Karpas-422 (cell line): ENCODE measurements around the gene CCR7. TPM values are rescaled to one million over a fixed set of nuclear protein-coding genes. Genes with fewer than 3 reads are reported as not detected.

ENCODE experiments used
- DNase-seq: peaks from one replicate; pipeline ENCODE4 v3.0.0-alpha.2; 2015
- H2AFZ ChIP-seq: fragments of 200-600 bp; sonication (generic); 2 replicates; pipeline ENCODE4 v1.6.1; 2014; ENCODE audit warnings: antibody characterized with exemption, low read length, mixed read lengths
- H3K27ac ChIP-seq: fragments of 200-600 bp; sonication (generic); 2 replicates; pipeline ENCODE4 v1.5.1; 2014; ENCODE audit warnings: mild to moderate bottlenecking, low read length, moderate library complexity
- H3K27me3 ChIP-seq: fragments of 200-600 bp; sonication (generic); 2 replicates; pipeline ENCODE4 v1.6.1; 2014; ENCODE audit warnings: low read length, mixed read lengths
- H3K36me3 ChIP-seq: fragments of 200-600 bp; sonication (generic); 2 replicates; pipeline ENCODE4 v1.6.1; 2014; ENCODE audit warnings: low read length, mixed read lengths; ENCODE audit not compliant: insufficient read depth
- H3K4me1 ChIP-seq: fragments of 200-600 bp; sonication (generic); 2 replicates; pipeline ENCODE4 v1.6.1; 2014; ENCODE audit warnings: mild to moderate bottlenecking, low read length, mixed read lengths
- H3K4me2 ChIP-seq: fragments of 200-600 bp; sonication (generic); 2 replicates; pipeline ENCODE4 v1.6.1; 2014; ENCODE audit warnings: low read length, low read depth, mild to moderate bottlenecking; ENCODE audit not compliant: poor library complexity, severe bottlenecking
- H3K4me3 ChIP-seq: fragments of 200-600 bp; sonication (generic); 2 replicates; pipeline ENCODE4 v1.5.1; 2014; ENCODE audit warnings: mild to moderate bottlenecking, antibody characterized with exemption, low read length, mixed read lengths
- H3K79me2 ChIP-seq: fragments of 200-600 bp; sonication (generic); 2 replicates; pipeline ENCODE4 v1.6.1; 2014; ENCODE audit warnings: mild to moderate bottlenecking, low read length, mixed read lengths
- H3K9ac ChIP-seq: fragments of 200-600 bp; sonication (generic); 2 replicates; pipeline ENCODE4 v1.6.0; 2014; ENCODE audit warnings: low read length
- H3K9me2 ChIP-seq: fragments of 200-600 bp; sonication (generic), shearing (Covaris generic); replicated peaks from 2 replicates; pipeline ENCODE4 v1.6.0; 2014; ENCODE audit warnings: mild to moderate bottlenecking, low read length, moderate library complexity; ENCODE audit not compliant: insufficient read depth
- H3K9me3 ChIP-seq: fragments of 300-700, 200-600 bp; sonication (generic); 2 replicates; pipeline ENCODE4 v1.6.1; 2014; ENCODE audit warnings: low read length, mixed read lengths
- H4K20me1 ChIP-seq: fragments of 200-600 bp; sonication (generic); 2 replicates; pipeline ENCODE4 v1.6.1; 2014; ENCODE audit warnings: mild to moderate bottlenecking, antibody characterized with exemption, low read length, low read depth; ENCODE audit not compliant: insufficient read depth
- total RNA-seq: library from RNA; depleted of rRNA; stranded (reverse); fragments of >200 nt; shearing (Covaris generic); gene quantifications from 2 replicates; pipeline ENCODE4 v1.2.3, GENCODE V29; 2014; ENCODE audit warnings: low replicate concordance

CCR7 gene
- total RNA-seq, 1 experiment from 2014 or later: not detected

DNA sequence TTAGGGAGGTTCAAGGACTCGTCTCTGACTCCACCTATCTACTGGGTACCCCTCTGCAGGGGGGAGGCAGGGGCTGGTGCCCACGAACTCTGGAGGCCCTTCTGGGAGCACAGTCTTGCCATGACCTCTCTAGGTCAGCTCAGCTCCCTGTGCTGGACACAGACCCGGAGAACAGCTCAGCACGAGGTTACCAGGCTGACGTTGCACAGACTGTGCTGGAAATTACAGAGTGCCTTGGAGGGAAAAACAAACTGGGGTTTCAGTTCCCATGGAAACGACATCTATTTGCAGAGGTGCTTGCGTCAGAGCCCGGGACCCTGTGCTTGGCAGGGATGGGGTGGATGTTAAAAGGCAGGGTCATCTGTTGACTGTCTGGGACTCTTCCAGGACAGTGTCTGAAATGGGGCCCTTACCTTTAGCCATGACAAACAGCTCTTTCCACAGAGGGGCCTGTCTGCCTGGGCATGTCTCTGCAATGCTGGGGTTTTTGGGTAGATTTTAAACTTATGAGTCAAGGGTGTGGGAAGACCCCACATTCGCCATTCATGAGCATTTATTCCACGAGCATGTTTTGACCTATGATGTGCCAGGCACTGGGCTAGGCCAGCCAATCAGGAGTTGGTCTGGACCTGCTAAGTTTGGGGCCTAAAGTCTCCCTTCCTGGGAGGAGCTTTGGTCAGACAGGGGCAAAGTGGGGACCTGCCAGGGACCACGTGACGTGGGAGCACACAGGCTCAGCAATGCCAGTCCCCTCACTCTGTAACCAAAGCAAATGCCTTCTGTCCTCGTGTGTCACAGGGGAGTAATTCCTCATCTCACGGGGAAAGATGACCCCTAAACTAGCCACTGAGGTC lies 22.5 kb downstream of the CCR7 start:
- no peak for DNase-seq
- H2AFZ ChIP-seq: no peak overlapping the region
- no peaks in the 10 kb centered on the region for H3K36me3 ChIP-seq
- H3K4me1 ChIP-seq: no peaks in the 10 kb centered on the region
- H3K27me3 ChIP-seq: no peaks in the 10 kb centered on the region
- no peaks in the 10 kb centered on the region for H3K79me2 ChIP-seq
- no peaks in the 10 kb centered on the region for H4K20me1 ChIP-seq
- H3K4me2 ChIP-seq: no peak overlapping the region
- H3K9me2 ChIP-seq: no peaks in the 10 kb centered on the region
- H3K9ac ChIP-seq: no peak overlapping the region
- H3K27ac ChIP-seq: no peak overlapping the region
- H3K9me3 ChIP-seq: no peaks in the 10 kb centered on the region
- H3K4me3 ChIP-seq: no peak overlapping the region

DNA sequence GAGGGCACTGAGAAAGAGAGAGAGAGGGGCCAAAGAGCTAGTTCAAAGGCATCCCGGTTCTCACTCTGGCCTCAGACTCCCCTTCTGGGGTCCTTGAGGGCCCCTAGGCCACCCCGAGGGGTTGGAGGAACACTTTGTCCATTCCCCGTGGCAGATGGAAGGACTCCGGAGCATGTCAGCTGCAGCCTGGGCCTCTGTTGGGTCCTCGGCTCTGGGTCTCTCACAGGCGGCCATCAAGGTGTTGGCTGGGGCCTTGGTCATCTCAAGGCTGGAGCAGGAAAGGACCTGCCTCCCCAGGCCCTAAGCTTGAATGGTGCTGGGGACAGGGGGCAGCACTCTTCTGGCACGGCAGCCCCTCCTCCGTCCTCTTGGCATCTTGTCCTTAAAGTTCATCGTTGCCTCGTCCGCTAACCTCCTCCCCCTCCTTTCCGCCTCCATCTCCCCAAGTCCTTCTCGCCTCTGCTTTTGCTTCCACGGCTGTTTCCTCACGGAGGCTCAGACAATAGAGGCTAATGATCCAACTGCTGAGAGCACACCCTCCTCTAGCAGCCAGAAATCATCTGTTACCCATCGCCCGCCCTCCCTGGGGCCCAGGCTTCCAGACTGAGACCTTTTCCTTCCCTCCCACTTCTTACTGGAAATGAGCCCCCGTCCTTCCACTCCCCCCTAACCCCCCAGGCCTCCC lies 23.3 kb downstream of the CCR7 start:
- H2AFZ ChIP-seq: no peak overlapping the region
- no peaks in the 10 kb centered on the region for H3K36me3 ChIP-seq
- no peak overlapping the region for H3K4me2 ChIP-seq
- no peaks in the 10 kb centered on the region for H3K27me3 ChIP-seq
- no peak overlapping the region for H3K27ac ChIP-seq
- no peaks in the 10 kb centered on the region for H3K9me2 ChIP-seq
- no peak overlapping the region for H3K9ac ChIP-seq
- DNase-seq: no peak
- no peaks in the 10 kb centered on the region for H3K9me3 ChIP-seq
- H3K79me2 ChIP-seq: no peaks in the 10 kb centered on the region
- H3K4me3 ChIP-seq: no peak overlapping the region
- H4K20me1 ChIP-seq: no peaks in the 10 kb centered on the region
- no peaks in the 10 kb centered on the region for H3K4me1 ChIP-seq

DNA sequence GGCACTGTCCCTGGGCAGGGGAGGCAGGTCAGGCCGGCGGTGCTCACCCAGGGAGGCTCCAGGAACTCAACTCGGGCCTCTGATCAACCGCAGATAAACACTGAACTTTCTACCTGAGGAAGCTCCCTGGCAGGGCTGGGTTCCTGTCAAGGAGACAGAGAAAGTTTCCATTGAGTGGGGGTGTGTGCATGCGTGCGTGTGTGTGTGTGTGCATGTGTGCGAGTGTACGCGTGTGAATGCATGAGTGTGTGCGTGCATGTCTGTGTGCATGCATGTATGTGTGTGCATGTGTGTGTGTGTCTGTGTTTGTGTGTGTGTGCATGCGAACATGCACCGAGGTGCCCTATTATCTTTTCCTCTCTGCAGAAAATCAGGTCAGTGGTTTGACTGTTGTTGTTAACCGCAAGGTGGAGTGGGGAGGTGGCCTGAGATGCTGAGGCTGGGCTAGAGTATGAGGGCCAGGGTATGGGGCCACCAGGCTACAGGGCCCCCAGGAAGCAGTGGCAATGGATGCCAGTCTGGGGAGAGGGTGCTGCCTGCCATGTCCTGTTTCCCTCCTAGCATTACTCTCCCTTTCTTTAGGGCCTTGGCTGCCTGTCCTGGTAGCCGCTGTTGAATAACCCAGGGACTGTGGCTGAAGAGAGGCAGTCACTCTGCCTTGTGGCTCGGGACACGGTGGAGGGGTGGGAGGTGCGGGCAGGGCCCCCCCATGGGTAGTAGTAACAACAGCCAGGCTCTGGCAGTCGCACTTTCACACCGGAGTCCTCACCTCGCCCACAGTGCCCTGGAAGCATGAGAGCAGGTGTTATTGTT lies 24.0 kb downstream of the CCR7 start:
- no peak overlapping the region for H3K9ac ChIP-seq
- H3K9me2 ChIP-seq: no peaks in the 10 kb centered on the region
- no peaks in the 10 kb centered on the region for H3K36me3 ChIP-seq
- no peak overlapping the region for H3K4me3 ChIP-seq
- no peak overlapping the region for H2AFZ ChIP-seq
- H4K20me1 ChIP-seq: no peaks in the 10 kb centered on the region
- no peaks in the 10 kb centered on the region for H3K9me3 ChIP-seq
- H3K4me2 ChIP-seq: no peak overlapping the region
- no peaks in the 10 kb centered on the region for H3K4me1 ChIP-seq
- no peak for DNase-seq
- H3K27ac ChIP-seq: no peak overlapping the region
- no peaks in the 10 kb centered on the region for H3K27me3 ChIP-seq
- no peaks in the 10 kb centered on the region for H3K79me2 ChIP-seq

DNA sequence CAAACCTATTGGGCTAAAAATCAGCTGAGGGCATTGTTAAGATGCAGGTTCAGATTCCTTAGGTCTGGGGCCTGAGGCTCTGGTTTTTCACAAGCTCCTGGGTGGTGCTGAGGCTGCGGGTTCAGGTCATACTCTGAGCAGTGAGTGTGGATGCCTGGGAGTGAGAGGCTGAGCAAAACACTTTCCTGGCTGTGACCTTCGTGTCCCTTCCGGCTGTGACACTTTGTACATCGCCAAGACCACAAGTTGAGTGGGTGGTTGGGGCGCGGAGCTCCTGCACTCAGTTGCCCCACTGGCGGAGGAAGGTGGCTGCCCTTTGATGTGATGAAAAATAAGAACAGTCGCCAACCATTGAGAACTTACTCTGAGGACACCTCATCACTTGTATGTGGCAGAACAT lies 24.8 kb downstream of the CCR7 start:
- no peak overlapping the region for H3K4me2 ChIP-seq
- H3K27ac ChIP-seq: no peak overlapping the region
- no peak overlapping the region for H3K4me3 ChIP-seq
- H4K20me1 ChIP-seq: no peaks in the 10 kb centered on the region
- no peak for DNase-seq
- H3K9me2 ChIP-seq: no peaks in the 10 kb centered on the region
- no peak overlapping the region for H2AFZ ChIP-seq
- H3K79me2 ChIP-seq: no peaks in the 10 kb centered on the region
- H3K36me3 ChIP-seq: no peaks in the 10 kb centered on the region
- H3K4me1 ChIP-seq: no peaks in the 10 kb centered on the region
- no peaks in the 10 kb centered on the region for H3K27me3 ChIP-seq
- H3K9ac ChIP-seq: no peak overlapping the region
- no peaks in the 10 kb centered on the region for H3K9me3 ChIP-seq

DNA sequence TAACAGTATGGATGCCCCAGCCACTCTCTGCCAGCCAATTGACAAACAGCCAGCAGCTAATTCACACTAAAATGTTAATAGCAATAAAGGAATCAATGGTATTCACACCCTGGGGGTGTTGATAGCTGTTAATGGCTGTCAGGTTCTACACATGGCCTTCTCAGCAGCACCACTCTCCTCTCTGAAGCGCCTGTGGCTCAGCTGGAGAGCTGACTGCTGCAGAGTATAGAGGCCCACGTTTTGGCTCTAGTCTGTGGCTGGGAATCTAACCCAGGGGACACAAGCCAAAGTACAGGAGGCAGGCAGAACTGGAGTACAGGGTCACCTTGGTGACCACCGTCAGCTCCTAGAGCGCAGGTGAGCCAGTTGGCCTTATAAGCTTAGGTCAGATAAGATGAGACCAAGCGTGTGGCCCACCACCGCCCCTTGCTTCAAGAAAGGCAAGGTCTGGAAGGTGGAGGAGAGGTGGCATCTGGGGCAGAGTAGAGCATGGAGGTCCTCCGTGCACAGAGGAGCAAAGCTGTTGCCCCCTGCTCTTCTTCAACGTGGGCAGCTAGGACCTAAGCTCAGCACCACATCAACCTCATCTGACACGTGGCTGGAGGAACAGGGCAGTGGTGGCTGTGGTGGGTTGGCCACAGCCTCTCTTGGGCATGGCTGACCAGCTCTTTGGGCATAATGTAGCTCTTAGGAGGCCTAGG lies 25.4 kb downstream of the CCR7 start:
- no peak for DNase-seq
- Histone ChIP-seq H2AFZ (no peak overlapping the region), H3K36me3 (no peaks in the 10 kb centered on the region), H3K9me2 (no peaks in the 10 kb centered on the region), H3K4me2 (no peak overlapping the region), H3K9me3 (no peaks in the 10 kb centered on the region), H3K27me3 (no peaks in the 10 kb centered on the region), H3K4me3 (no peak overlapping the region), H3K4me1 (no peaks in the 10 kb centered on the region), H3K9ac (no peak overlapping the region), H4K20me1 (no peaks in the 10 kb centered on the region), H3K27ac (no peak overlapping the region), H3K79me2 (no peaks in the 10 kb centered on the region)

DNA sequence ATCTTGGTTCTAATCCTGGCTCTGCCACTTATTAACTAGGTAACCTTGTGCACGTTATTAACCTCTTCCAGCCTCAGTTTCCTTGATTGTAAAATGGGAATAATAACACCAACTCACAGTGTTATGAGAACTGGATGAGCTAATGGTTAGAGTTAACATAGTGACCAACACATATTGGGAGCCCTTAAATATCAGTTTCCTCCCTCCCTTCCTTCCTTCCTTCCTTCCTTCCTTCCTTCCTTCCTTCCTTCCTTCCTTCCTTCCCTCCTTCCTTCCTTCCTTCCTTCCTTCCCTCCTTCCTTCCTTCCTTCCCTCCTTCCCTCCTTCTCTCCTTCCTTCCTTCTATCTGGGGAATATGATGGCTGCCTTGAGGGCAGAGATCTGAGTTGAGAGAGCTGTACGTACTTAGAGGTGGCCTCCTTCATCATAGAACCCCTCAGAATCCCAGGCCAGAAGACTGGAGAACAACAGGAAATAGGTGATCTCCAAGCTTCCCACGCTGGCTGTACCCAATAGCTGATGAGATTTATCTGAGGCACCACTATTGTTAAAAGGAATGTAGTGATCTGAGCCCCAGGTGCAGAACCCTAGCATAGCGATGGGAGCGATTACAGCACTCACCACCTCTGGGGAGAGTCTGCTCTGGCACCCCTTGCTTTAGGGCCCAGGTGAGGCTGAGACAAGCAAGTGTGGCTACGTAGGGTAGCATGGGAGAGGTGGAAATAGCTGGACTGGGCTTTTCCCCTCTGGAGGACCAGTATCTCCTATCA lies 26.2 kb downstream of the CCR7 start:
- H3K4me1 ChIP-seq: no peaks in the 10 kb centered on the region
- no peak overlapping the region for H2AFZ ChIP-seq
- no peak overlapping the region for H3K4me3 ChIP-seq
- H3K27me3 ChIP-seq: no peaks in the 10 kb centered on the region
- no peaks in the 10 kb centered on the region for H4K20me1 ChIP-seq
- no peak overlapping the region for H3K9ac ChIP-seq
- no peak for DNase-seq
- H3K27ac ChIP-seq: no peak overlapping the region
- H3K4me2 ChIP-seq: no peak overlapping the region
- no peaks in the 10 kb centered on the region for H3K9me2 ChIP-seq
- H3K9me3 ChIP-seq: no peaks in the 10 kb centered on the region
- no peaks in the 10 kb centered on the region for H3K79me2 ChIP-seq
- no peaks in the 10 kb centered on the region for H3K36me3 ChIP-seq

DNA sequence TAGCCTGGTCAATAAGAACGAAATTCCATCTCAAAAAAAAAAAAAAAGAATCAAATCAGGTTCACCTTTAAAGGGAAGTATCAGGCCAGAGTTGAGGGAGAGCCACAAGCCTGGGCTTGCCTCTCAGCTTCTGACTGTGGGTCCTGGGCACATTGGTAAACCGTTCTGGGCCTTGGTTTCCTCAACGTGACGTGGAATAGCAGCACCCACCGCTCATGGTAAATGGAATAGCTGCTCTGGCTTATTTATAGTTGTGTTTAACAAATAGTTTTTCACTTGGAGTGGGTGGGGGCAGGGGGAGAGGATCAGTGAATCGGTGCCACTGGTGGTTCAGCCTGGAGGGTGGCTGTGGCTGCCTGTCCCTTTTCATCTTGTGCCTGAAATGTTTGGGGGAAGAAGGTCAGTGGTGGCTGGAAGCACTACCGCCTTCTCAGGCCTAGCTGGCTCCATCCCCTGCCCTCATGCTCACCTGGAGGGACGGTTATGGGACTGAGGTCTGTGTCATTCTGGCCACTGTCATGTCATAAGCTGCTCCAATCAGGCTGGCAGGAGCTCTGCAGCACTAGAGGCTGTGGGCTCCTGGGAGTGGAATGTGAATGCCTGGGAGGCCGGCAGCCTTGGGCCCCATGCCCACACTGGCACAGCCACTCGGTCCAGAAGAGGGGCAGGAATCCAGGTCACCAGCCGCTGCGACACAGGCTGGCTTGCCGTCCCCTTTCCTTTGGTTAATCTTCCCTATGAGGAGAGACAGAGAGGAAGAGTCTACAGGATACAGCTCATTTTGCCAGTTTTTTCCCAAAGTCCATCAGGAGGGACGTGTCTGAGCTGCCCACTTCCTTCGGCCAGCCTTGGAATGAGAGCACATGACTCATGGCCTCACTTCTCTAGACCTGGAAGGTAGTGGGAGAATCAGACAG lies 27.0 kb downstream of the CCR7 start:
- Histone ChIP-seq H3K79me2 (no peaks in the 10 kb centered on the region), H4K20me1 (no peaks in the 10 kb centered on the region), H2AFZ (no peak overlapping the region), H3K36me3 (no peaks in the 10 kb centered on the region), H3K9ac (no peak overlapping the region), H3K4me3 (no peak overlapping the region), H3K9me3 (no peaks in the 10 kb centered on the region), H3K27me3 (no peaks in the 10 kb centered on the region), H3K27ac (no peak overlapping the region), H3K9me2 (no peaks in the 10 kb centered on the region), H3K4me2 (no peak overlapping the region), H3K4me1 (no peaks in the 10 kb centered on the region)
- no peak for DNase-seq
